Uterus (tissue), 4 donors: Measurements from ENCODE around the gene PCSK4. TPM values are rescaled to one million over a fixed set of nuclear protein-coding genes. Genes with fewer than 3 reads are reported as not detected.

Source experiments
- DNase-seq, 2 donors: peaks; one replicate each; pipeline ENCODE4 v3.0.0-alpha.2; 2019 to 2020
- H3K27ac ChIP-seq, 2 donors: fragments of 200-600 bp; sonication (generic); 1 replicate in 1 of 2; 2 replicates in 1 of 2; pipeline ENCODE4 v1.5.1; 2016 to 2018
- H3K27me3 ChIP-seq, 2 donors: fragments of 200-600 bp; sonication (generic); one replicate each; pipeline ENCODE4 v1.5.1; 2018 to 2019; ENCODE audit warnings: control low read depth in 1 of 2
- H3K36me3 ChIP-seq, 2 donors: fragments of 200-600 bp; sonication (generic); one replicate each; pipeline ENCODE4 v1.5.1; 2019; ENCODE audit warnings: control low read depth in 1 of 2
- H3K4me1 ChIP-seq, 2 donors: fragments of 200-600 bp; sonication (generic); one replicate each; pipeline ENCODE4 v1.5.1; 2018 to 2019; ENCODE audit warnings: control low read depth in 1 of 2
- H3K4me3 ChIP-seq, 2 donors: fragments of 200-600 bp; sonication (generic); 1 replicate in 1 of 2; 2 replicates in 1 of 2; pipeline ENCODE4 v1.5.1; 2018 to 2019; ENCODE audit warnings: mild to moderate bottlenecking in 1 of 2
- H3K9me3 ChIP-seq, 2 donors: fragments of 200-600 bp; sonication (generic); one replicate each; pipeline ENCODE4 v1.5.1; 2019; ENCODE audit warnings: control low read depth in 1 of 2
- CTCF ChIP-seq, 4 experiments: fragments of 200-600 bp in 2 of 4; fragments of 450-650 bp in 2 of 4; sonication (generic) in 2 of 4; IDR thresholded peaks; one replicate each; pipeline ENCODE4 v1.5.1; 2016 to 2019; ENCODE audit warnings: antibody characterized with exemption in 4 of 4, mild to moderate bottlenecking in 2 of 4, moderate library complexity in 1 of 4
- POLR2A ChIP-seq, 2 donors: fragments of 450-650 bp; IDR thresholded peaks; one replicate each; pipeline ENCODE4 v1.6.1; 2016; ENCODE audit warnings: antibody characterized with exemption in 2 of 2, mild to moderate bottlenecking in 1 of 2, moderate library complexity in 1 of 2
- intact Hi-C: fragments of 100-400 bp; cut with DNase I; formaldehyde crosslinking; loops from one replicate; pipeline ENCODE4 v1.15.1; 2023; ENCODE audit warnings: low total_unique reads
- total RNA-seq, 4 donors: library from RNA; depleted of rRNA in 3 of 4; stranded (reverse); fragments of >200 nt in 3 of 4; gene quantifications; one replicate each; pipeline versions ENCODE4 v1.1.0 to v1.2.4, GENCODE V29; 2014 to 2023
- donor health status: DM: yes; HTN: yes; CAD: no.

The PCSK4 gene
- total RNA-seq, 4 donors from 2014 or later = under 0.01 to 6.4 (median 4.6) TPM; not detected in 1

DNA sequence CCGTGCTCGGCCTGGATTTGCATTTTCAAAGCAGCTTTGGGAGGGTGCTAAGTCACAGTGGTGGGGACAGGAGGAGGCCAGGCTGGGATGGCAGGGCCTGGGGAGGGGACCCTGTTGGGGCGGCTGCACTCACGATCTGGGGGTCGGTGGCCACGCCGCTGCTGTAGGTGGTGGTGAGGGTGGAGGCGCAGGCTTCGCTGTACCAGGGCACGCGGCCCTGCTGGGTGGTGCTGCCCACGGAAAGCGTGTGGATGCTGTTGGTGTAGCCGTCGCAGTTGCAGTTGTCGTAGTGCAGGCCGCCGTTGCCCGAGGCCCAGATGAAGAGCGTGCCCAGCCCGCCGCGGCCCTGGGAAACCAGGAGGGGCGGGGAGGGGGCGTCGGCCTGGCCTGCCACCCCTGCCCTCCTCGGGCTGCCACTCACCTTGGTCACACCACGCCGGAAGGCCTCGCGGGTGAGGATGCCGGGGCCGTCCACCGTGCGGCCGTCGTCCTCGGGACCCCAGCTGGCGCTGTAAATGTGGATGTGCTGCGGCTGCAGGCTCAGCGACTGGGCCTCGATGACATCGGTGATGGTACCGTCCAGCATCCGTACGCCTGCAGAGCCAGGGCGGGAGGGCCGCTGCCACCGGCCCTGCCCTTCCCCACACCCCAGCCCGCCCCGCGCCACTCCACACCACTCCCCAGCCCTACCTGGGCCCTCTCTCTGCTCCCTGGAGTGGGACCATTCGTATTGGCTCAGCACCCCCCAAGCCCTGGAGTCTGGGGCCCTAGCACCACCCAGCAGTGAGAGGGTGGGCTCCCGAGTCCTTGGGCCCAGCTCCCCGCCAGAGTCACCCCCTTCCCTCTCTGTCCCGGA is 3.2 kb downstream of the PCSK4 start:
- Histone ChIP-seq H3K4me1 (peaks cover 0 to 6% of the 10 kb centered on the region in 2 donors), H3K27me3 (no peaks in the 10 kb centered on the region), H3K27ac (no peak overlapping the region), H3K9me3 (no peaks in the 10 kb centered on the region), H3K36me3 (no peaks in the 10 kb centered on the region), H3K4me3 (no peak overlapping the region)
- intact Hi-C loops = no loop called here
- TF ChIP-seq CTCF (IDR thresholded peaks at IDR 0.05) = no peak
- DNase-seq = no peak

- no peaks in the 10 kb centered on the region for H3K4me1 ChIP-seq
Observed at GRCh38 chr19:1483979-1484428, 6.1 kb downstream of the PCSK4 start.

GRCh38 chr19:1483131-1483978 is 6.8 kb downstream of the PCSK4 start:
- H3K4me3 ChIP-seq = no peak overlapping the region
- intact Hi-C loops = no loop called here
- DNase-seq = no peak
- no peak overlapping the region for H3K27ac ChIP-seq
- TF ChIP-seq CTCF (IDR thresholded peaks at IDR 0.05) (no peak), POLR2A (IDR thresholded peaks at IDR 0.05) (no peak)
- H3K9me3 ChIP-seq = no peaks in the 10 kb centered on the region
- no peaks in the 10 kb centered on the region for H3K27me3 ChIP-seq
- no peaks in the 10 kb centered on the region for H3K36me3 ChIP-seq
- H3K4me1 ChIP-seq = peaks cover 0 to 4% of the 10 kb centered on the region in 2 donors

More at GRCh38 chr19:1483979-1484428, 6.1 kb downstream of the PCSK4 start:
- H3K4me3 ChIP-seq = no peak overlapping the region
- TF ChIP-seq CTCF (IDR thresholded peaks at IDR 0.05) = no peak
- no peak for TF ChIP-seq POLR2A (IDR thresholded peaks at IDR 0.05)
- no peaks in the 10 kb centered on the region for H3K9me3 ChIP-seq
- intact Hi-C loops = no loop called here
- DNase-seq = no peak
- no peak overlapping the region for H3K27ac ChIP-seq
- no peaks in the 10 kb centered on the region for H3K27me3 ChIP-seq
- H3K36me3 ChIP-seq = no peaks in the 10 kb centered on the region

DNA sequence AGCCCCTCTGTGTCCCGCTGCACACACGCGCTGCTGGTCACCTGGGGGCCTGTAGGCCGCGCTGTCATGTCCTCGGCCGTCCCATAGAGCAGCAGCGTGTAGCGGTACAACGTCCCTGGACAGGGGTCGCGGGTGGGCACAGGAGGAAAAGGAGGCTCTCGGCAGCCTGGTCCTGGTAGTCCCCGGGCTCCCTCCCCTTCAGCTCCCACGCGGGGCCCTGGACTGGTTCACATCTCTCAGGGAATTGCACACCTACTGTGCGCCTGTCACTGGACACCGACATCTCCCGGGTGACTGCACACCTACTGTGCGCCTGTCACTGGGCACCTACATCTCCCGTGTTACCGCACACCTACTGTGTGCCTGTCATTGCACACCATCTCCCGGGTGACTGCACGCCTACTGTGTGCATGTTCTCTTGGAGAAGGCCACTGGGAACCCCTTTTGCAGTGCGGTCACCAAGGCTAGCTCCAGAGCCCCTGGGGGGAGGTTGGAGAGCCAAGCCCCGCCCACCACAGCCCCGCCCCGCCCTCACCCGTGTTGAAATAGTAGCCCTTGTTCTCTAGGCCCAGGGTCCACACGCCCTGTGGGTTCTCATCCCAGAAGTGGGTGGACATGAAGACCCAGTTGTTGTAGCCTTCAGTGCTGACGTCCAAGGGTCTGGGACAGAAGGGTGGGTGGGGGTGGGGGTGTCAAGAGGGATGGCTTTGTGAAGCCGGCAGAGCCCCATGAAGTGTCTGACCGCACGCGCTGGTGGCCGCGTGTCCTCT is 7.6 kb downstream of the PCSK4 start:
- no peaks in the 10 kb centered on the region for H3K27me3 ChIP-seq
- H3K4me1 ChIP-seq = peaks cover 0 to 10% of the 10 kb centered on the region in 2 donors
- intact Hi-C loops = no loop called here
- no peaks in the 10 kb centered on the region for H3K9me3 ChIP-seq
- no peak for TF ChIP-seq CTCF (IDR thresholded peaks at IDR 0.05)
- TF ChIP-seq POLR2A (IDR thresholded peaks at IDR 0.05) = no peak
- DNase-seq = no peak
- H3K36me3 ChIP-seq = no peaks in the 10 kb centered on the region
- H3K27ac ChIP-seq = no peak overlapping the region
- no peak overlapping the region for H3K4me3 ChIP-seq
